Amygdala (tissue), 56 donors: ENCODE measurements around the gene KCNAB1.
"Not testable (repeated sequence)": the region's sequence is repeated elsewhere in the genome, so short reads cannot be mapped to it uniquely, and the experiment has no call there.

Experiments
- DNase-seq, 56 donors: peaks; one replicate each; lab custom pipeline; 2025; lab: John Stamatoyannopoulos, UW

KCNAB1 gene

GRCh38 chr3:156135921-156136638 lies 15.7 kb downstream of the KCNAB1 start:
- DNase-seq = no peak

DNA sequence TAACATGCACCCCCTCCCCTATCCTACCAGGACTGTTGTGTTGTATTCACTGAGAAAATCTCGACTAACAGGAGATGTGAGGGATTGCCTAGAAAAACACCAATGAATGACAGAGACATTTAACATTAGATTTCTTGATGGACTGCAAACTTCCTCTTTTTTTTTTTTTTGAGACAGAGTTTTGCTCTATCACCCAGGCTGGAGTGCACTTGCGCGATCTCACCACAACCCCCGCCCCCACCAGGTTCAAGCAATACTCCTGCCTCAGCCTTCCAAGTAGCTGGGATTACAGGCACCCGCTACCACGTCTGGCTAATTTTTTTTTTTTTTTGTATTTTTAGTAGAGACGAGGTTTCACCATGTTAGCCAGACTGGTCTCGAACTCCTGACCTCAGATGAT lies 17.0 kb downstream of the KCNAB1 start:
- DNase-seq = not testable (repeated sequence)

DNA sequence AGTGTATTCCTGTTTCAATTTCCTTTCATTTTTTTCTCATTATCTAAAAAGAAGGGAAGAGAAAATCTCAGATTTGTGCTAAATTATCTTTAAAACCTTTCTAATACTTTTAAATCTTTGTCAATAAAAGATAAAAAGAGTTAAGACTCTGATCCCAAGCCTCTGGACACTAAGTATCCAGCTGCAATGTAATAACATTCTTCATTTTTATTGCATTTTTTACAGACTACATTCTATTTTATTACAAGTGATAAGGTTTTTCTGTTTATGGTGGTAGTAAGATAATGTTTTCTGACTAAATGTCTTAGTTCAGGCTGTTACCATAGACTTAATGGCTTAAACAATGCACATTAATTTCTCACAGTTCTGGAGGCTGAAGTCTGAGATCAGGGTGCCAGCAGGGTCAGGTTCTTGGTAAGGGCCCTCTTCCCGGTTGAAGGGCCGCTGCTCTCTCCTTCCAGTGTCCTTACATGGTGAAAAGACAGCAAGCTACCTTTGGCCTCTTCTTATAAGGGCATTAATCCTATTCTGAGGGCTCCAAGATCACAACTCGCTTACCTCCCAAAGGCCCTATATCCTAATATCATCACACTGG lies 19.7 kb downstream of the KCNAB1 start:
- DNase-seq = no peak

DNA sequence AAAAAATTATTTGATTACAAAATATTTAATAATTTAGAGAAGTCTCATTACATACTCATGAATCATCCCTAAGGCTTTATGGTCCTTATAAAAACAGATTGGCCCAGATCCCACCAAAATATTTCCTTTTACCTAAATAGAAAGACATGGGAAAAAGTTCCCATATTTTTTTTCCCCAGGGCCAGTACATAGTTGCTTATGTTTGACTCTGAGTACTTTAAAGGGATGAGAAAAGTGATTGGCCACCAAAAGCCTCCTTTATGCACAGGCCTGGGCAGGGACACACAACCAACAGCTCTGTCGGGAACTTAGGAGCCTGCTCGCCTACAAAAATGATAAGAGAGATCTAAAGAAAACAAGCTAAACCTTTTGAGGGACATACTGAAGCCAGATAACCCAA lies 22.3 kb downstream of the KCNAB1 start:
- DNase-seq = no peak

DNA sequence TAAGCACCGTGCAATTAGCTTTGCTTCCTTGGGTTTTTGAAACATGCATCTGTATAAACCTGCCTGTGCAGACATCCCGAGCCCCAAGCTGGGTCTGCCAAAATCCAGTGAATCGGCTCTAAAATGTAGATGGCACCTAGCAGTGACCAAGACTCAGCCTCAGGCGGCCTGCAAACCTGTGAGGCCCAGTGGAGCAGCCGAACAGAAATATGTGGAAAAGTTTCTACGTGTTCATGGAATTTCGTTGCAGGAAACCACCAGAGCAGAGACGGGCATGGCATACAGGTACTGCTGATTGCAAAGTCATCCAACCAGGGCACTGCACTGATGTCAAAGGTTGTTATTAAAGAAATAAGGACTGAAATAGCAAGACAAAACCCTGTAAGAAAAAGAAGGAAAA lies 22.8 kb downstream of the KCNAB1 start:
- no peak for DNase-seq

- DNase-seq = no peak
These were observed 23.7 kb downstream of the KCNAB1 start for GRCh38 chr3:156144060-156144459.

GRCh38 chr3:156145866-156146265 lies 25.5 kb downstream of the KCNAB1 start:
- DNase-seq = no peak

DNA sequence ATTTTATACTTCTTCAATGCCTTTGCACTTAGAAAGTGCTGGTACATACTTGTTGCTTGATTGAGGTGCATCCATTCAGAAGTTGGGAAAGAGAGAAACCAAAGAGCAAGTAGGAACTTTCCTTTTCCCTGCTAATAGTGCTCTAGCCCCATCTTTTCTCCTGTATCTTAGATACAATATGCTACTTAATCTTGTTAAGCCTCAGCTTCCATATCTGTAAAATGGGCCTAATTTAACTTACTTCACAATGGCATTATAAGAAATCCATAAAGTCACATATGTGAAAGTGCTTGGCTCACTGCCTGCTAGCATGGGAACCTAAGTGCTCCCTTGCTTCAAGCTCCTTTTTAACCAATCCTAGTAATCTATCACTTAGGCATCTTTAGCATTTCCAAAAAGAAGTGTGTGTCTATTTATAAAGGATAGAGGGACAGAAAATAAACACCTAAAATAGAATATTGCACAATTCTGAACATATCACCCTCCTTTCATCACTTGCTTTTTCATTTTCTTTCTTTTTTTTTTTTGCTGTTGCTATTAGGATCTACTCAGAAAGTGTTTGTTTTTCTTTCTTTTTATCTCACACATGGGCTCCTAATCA lies 28.1 kb downstream of the KCNAB1 start:
- no peak for DNase-seq

GRCh38 chr3:156148946-156149381 lies 28.6 kb downstream of the KCNAB1 start:
- peak in 3 of 56 donors; percentile 5 to 20 (median 13) for DNase-seq

- no peak for DNase-seq
These were observed 29.5 kb downstream of the KCNAB1 start for GRCh38 chr3:156149876-156150275.

DNA sequence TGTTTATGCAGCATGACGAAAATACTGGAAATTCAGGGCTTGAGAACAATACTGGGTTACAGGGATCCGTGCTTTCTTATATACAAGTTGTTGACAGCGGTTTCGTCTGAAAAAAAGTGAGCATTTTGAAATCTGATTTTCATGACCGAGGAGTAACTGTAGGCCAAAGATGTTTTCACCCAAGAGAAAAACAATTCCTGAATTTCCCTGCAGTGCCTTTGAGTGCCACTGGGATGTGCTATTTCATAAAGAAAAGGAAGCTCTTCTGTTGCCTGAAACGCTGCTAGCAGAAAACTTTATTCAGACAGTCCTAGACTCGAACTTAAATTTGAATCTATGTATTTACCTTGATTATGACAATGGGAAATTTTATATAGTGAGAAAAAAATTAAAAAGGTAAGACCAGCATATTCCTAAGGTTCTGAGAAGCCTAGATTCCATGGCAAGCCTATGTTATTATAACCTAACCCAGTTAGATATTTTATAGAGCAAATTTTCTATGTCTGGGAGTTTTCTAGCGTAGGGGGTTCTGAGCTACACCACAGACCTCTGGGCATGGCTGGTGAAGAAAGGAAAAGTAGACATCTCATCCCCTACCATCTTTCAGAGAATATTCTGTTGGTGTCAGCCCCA lies 30.2 kb downstream of the KCNAB1 start:
- DNase-seq = peak in 34 of 56 donors; percentile 3 to 82 (median 24)

DNA sequence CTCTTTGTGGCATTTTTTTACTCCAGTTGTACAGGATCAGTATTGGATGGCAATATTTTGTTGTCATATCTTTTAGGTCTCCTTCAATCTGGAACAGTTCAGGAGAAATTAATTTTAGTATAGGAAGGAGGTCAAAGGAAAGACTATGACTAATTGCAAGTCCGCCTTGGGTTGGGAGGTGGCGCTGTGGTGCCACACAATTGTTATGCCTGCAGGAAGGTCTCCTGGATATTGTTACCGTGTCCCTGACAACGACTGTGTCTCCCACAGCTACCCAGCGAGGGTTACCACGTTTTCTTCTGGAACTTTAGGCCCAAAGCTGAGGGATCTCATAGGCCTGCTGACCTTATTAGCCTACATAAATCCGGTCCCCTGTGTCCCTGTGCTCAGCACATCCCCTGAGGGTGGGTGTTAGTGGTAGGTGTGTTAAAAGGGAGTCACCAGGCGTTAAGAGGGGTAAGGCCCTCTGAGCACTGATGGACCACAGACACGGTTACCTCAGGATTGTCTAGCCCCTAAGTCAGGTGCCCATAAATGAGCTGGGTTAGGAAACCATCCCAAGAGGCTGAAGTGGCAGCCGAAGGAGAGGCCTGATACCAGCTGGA lies 31.5 kb downstream of the KCNAB1 start:
- DNase-seq = peak in 38 of 56 donors; percentile 5 to 73 (median 30)

GRCh38 chr3:156158656-156159295 lies 38.4 kb downstream of the KCNAB1 start:
- DNase-seq = no peak

DNA sequence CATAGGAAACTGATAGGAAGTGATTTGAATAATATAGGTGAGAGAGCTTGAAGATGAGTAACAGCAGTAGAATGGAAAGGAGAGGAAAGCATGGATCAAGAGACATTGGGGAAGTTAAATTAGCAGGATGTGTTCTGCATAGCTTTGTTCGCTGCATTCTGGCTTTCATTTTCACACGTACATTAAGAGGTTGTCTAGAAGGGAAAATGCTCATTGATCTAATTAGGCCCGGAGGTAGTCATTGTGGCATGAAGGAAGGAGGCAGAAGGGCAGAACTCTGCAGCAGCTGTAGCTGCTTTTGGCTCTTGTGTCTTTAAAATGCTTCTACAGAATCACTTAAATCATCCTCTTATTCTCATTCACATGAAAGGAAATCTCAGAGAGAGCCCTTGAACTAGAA lies 40.3 kb downstream of the KCNAB1 start:
- no peak for DNase-seq

DNA sequence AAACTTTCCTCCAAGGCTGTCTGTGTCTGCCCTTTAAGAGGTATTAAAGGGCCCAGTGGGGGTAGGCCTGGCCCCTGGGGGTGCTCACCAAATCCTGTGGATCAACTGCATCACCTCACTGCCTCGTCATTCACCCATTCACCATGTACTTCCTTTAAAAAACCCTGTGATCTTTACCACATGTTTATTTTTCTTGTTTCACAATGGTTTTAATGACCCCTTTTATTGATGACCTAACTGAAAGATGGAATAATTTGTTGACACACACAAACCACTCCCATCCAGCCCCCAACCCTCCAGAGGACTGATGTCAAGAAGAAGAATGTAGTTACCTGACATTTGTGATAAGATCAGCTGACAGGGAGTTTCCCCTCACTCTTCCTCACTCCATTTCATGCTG lies 40.8 kb downstream of the KCNAB1 start:
- no peak for DNase-seq

DNA sequence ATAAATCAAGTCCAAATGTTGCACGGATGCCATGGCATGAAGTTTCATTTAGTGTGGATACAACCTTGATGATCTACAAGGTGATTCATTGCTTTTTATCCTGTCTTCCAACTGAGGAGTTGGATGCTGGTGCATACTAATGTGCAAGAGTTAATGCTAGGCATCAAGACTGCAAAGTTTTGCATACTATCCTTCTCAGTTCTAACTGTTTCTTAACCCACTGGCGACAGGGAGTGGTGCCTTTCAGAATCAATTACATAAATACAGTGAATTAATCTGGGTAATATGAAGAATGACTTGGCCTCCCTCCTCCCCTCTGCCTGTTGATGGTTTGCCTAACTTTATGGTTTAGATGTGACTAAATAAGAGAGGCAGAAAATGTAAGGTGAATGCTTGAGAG lies 43.5 kb downstream of the KCNAB1 start:
- DNase-seq = no peak

DNA sequence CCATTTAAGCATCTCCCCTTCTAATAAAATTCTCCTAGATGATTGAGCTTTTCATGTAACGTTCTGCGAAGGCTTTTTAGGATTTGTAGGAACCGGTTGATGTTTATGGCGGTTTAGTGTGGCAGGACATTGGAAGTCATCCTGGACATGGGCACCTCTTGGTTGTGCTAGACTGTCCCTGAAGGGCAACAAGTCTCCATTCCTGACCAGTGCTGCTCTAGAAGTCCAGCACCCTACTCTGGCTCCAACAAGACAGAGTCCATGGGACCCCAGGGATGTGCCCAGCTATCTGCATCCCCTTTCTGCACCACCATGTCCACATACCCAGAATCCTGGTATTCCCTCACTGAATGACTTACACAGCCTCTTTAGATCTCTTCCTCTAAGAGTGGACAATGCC lies 46.4 kb downstream of the KCNAB1 start:
- DNase-seq = no peak

DNA sequence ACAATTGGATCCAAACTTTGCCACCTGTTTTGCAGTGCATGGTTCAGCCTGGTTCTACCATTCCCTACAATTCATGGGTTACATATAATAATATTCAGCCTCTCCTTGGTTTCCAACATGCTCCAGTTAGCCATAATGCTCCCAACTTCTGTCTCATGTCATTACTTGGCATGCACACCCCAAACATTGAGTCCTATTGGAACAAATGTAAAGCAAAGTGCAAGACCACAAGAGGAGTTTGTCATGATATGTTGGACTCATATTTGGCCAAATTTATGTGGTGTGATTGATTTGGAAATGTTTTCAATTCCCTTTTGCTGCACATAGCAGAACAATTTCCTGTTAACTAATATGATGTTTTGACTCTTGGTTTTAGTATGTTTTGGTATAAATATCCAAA lies 50.2 kb downstream of the KCNAB1 start:
- DNase-seq = no peak

DNA sequence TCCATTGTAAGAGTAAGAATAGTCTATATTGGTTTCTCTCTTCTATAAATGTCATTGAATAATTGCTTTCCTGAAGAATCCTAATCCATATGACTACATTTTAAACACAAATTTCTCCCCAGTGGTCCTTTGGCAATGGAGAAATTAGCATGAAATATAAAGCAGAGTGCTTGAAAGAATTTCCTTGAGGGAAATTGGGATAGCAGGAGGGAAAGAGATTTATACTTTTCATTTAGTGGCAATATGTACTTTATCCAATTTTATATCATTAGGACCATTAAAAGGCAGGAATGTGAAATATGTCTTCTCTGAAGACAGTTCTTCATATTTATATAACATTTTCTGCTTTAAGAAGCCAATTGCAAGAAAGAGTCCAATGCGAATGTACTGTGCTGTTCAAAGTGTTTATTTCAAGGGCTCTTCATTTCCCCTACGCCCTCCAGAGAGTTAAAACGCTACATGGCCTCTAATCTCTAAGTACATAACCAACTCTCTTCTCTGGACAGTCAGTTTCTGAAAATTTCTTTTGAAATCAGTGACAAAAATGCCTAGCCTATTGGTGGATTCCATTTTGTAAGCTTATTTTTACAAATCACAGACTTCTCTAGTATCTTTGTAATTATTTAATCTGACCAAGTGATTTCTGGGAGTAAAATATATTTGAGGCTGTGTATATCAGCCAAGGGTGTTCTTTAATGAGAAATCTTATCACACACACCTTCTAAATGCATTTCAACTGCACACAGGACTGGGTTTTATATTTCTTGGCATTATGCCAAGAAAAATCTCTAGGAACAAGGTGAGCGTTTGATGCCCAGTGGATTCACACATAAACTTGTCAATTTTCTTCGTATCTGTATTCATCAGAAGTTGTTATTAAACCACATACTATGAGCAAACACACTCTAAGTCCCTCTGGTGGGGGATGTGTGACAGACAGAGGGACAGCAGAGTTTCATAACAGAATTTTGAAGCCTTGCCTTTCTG lies 51.2 kb downstream of the KCNAB1 start:
- no peak for DNase-seq
